HepG2 (cell line): Measurements from ENCODE around the gene POLR1H. TPM values are rescaled to one million over a fixed set of nuclear protein-coding genes. Genes with fewer than 3 reads are reported as not detected.
A peak's percentile ranks its signal among the peaks of the same experiment; 100 is the strongest.

Experiments
- BCL6 ChIP-seq: IDR thresholded peaks from 2 replicates; pipeline ENCODE4 v1.6.1; 2016; ENCODE audit warnings: missing genetic modification reagents, missing compliant biosample characterization
- IRX3 ChIP-seq: sonication (generic); formaldehyde crosslinking; IDR thresholded peaks from 2 replicates; pipeline ENCODE4 v1.8.1; 2023; ENCODE audit warnings: mild to moderate bottlenecking, low read depth, missing genetic modification reagents, borderline replicate concordance
- MEF2D ChIP-seq: sonication (generic); formaldehyde crosslinking; IDR thresholded peaks from 2 replicates; pipeline ENCODE4 v1.5.1; 2020; ENCODE audit warnings: mild to moderate bottlenecking, missing genetic modification reagents
- ONECUT2 ChIP-seq: sonication (generic); formaldehyde crosslinking; IDR thresholded peaks from 2 replicates; pipeline ENCODE4 v1.4.0; 2020; ENCODE audit warnings: missing genetic modification reagents
- PRPF4 ChIP-seq: fragments of 200-400 bp; formaldehyde crosslinking; IDR thresholded peaks from 2 replicates; pipeline ENCODE4 v1.6.1; 2016; ENCODE audit warnings: low read length, low read depth; ENCODE audit not compliant: poor library complexity, severe bottlenecking
- SMARCE1 ChIP-seq: fragments of 450-650 bp; IDR thresholded peaks from 2 replicates; pipeline ENCODE4 v1.6.1; 2017; ENCODE audit warnings: borderline replicate concordance
- SRY ChIP-seq: sonication (generic); formaldehyde crosslinking; IDR thresholded peaks from 2 replicates; pipeline ENCODE4 v1.8.0; 2022; ENCODE audit warnings: mild to moderate bottlenecking, missing genetic modification reagents
- ZC3H13 ChIP-seq: sonication (generic); formaldehyde crosslinking; IDR thresholded peaks from 2 replicates; pipeline ENCODE4 v1.8.1; 2023; ENCODE audit warnings: mild to moderate bottlenecking, missing genetic modification reagents, moderate library complexity
- ZIK1 ChIP-seq: sonication (generic); formaldehyde crosslinking; IDR thresholded peaks from 2 replicates; pipeline ENCODE4 v1.5.0; 2020; ENCODE audit warnings: mild to moderate bottlenecking, low read depth, missing genetic modification reagents, borderline replicate concordance
- ZNF317 ChIP-seq: sonication (generic); formaldehyde crosslinking; IDR thresholded peaks from 2 replicates; pipeline ENCODE4 v1.5.0; 2020; ENCODE audit warnings: mild to moderate bottlenecking, missing genetic modification reagents
- ZNF331 ChIP-seq: sonication (generic); formaldehyde crosslinking; IDR thresholded peaks from 2 replicates; pipeline ENCODE4 v1.4.0; 2020; ENCODE audit warnings: missing genetic modification reagents
- ZNF766 ChIP-seq: sonication (generic); formaldehyde crosslinking; IDR thresholded peaks from 2 replicates; pipeline ENCODE4 v1.5.0; 2020; ENCODE audit warnings: missing genetic modification reagents, borderline replicate concordance
- ZSCAN29 ChIP-seq: sonication (generic); formaldehyde crosslinking; conservative IDR thresholded peaks from 2 replicates; pipeline ENCODE4 v1.4.0; 2020; ENCODE audit warnings: mild to moderate bottlenecking, missing genetic modification reagents
- polyA plus RNA-seq, 8 experiments: library from polyadenylated mRNA; depleted of rRNA in 3 of 8; stranded (reverse) in 7 of 8; unstranded in 1 of 8; fragments of >200 nt; fragmentation: Illumina TruSeq in 4 of 8; extraction: Trizol in 4 of 8; gene quantifications; 2 replicates each; pipeline versions ENCODE4 v1.2.1 to v1.2.3, GENCODE V29; 2011 to 2016; ENCODE audit warnings: low read depth in 4 of 8, missing spikeins in 1 of 8, mixed read lengths in 1 of 8; ENCODE audit not compliant: insufficient read depth in 1 of 8
- total RNA-seq, 5 experiments: library from RNA; depleted of rRNA; stranded (reverse); fragments of >200 nt; fragmentation: Illumina TruSeq; extraction: Trizol; gene quantifications; 2 replicates each; pipeline ENCODE4 v1.2.3, GENCODE V29; 2016; ENCODE audit warnings: low read depth in 1 of 5
- TF ChIP-seq, protein P1 (sequence below): sonication (generic); formaldehyde crosslinking; conservative IDR thresholded peaks from 2 replicates; pipeline ENCODE4 v1.5.0; 2020; ENCODE audit warnings: missing genetic modification reagents
- TF ChIP-seq, protein P2 (sequence below): sonication (generic); formaldehyde crosslinking; IDR thresholded peaks from 2 replicates; pipeline ENCODE4 v1.4.0; 2020; ENCODE audit warnings: mild to moderate bottlenecking, missing genetic modification reagents
- TF ChIP-seq, protein P3 (sequence below): sonication (generic); formaldehyde crosslinking; IDR thresholded peaks from 2 replicates; pipeline ENCODE4 v1.4.0; 2020; ENCODE audit warnings: missing genetic modification reagents

POLR1H gene
- total and polyA plus RNA-seq, 2 of the 13 experiments (the other 11 are each of a cell fraction or from before 2014, with no cell fraction given): 61.4 to 79.8 TPM

- peak; percentile 47; the same call in 1 of the 2 replicates for TF ChIP-seq ZSCAN29
- TF ChIP-seq, protein P1, sequence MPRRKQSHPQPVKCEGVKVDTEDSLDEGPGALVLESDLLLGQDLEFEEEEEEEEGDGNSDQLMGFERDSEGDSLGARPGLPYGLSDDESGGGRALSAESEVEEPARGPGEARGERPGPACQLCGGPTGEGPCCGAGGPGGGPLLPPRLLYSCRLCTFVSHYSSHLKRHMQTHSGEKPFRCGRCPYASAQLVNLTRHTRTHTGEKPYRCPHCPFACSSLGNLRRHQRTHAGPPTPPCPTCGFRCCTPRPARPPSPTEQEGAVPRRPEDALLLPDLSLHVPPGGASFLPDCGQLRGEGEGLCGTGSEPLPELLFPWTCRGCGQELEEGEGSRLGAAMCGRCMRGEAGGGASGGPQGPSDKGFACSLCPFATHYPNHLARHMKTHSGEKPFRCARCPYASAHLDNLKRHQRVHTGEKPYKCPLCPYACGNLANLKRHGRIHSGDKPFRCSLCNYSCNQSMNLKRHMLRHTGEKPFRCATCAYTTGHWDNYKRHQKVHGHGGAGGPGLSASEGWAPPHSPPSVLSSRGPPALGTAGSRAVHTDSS: no peak
- peak; percentile 57; the same call in 1 of the 2 replicates for TF ChIP-seq MEF2D (CRISPR knock-in tag)
- no peak for TF ChIP-seq IRX3 (CRISPR knock-in tag)
- peak; percentile 93 for TF ChIP-seq ZNF317
- TF ChIP-seq, protein P2, sequence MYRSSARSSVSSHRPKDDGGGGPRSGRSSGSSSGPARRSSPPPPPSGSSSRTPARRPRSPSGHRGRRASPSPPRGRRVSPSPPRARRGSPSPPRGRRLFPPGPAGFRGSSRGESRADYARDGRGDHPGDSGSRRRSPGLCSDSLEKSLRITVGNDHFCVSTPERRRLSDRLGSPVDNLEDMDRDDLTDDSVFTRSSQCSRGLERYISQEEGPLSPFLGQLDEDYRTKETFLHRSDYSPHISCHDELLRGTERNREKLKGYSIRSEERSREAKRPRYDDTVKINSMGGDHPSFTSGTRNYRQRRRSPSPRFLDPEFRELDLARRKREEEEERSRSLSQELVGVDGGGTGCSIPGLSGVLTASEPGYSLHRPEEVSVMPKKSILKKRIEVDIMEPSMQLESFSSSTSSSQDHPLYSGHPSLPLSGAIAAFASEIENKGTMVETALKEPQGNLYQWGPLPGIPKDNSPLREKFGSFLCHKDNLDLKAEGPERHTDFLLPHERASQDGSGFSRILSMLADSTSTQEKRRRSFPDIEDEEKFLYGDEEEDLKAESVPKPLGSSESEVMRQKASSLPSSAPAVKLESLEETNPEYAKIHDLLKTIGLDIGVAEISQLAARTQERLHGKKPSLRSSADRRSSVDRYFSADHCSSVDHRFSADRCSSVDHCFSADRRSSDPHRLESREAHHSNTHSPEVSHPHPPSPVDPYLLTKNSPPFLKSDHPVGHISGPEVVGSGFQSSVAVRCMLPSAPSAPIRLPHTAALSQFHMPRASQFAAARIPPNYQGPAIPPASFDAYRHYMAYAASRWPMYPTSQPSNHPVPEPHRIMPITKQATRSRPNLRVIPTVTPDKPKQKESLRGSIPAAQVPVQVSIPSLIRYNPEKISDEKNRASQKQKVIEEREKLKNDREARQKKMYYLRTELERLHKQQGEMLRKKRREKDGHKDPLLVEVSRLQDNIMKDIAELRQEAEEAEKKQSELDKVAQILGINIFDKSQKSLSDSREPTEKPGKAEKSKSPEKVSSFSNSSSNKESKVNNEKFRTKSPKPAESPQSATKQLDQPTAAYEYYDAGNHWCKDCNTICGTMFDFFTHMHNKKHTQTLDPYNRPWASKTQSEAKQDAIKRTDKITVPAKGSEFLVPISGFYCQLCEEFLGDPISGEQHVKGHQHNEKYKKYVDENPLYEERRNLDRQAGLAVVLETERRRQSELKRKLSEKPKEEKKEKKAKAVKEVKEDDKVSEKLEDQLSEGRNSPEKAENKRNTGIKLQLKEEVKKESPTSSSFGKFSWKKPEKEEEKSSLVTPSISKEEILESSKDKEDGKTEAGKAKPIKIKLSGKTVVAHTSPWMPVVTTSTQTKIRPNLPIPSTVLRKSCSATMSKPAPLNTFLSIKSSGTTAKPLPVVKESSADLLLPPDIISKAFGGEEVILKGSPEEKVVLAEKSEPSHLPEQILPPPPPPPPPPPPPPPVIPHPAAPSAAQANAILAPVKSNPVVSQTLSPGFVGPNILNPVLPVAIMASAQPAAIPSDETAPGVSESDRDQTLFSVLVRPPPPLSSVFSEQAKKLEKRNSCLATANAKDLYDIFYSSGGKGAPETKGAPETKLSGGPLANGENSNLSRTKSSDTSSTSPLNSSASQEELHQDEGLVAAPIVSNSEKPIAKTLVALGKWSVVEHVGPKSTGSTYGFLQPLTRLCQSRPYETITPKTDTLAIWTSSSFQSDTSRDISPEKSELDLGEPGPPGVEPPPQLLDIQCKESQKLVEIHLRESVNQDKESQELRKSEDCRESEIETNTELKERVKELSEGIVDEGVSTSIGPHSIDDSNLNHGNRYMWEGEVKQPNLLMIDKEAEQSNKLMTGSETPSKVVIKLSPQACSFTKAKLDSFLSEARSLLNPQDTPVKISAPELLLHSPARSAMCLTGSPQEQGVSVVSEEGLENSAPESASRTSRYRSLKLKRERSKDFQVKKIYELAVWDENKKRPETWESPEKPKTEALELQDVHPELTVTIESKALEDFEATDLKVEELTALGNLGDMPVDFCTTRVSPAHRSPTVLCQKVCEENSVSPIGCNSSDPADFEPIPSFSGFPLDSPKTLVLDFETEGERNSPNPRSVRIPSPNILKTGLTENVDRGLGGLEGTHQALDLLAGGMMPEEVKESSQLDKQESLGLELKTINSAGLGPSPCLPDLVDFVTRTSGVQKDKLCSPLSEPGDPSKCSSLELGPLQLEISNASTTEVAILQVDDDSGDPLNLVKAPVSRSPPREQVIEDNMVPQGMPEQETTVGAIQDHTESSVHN (CRISPR knock-in tag): no peak
- TF ChIP-seq ZNF331 (CRISPR knock-in tag): 0 out of 2 replicates have a peak, but pooled peaks have one; percentile 25
- no peak for TF ChIP-seq SMARCE1
- TF ChIP-seq ONECUT2 (CRISPR knock-in tag): no peak; the same call in 1 of the 2 replicates
- TF ChIP-seq, protein P3, sequence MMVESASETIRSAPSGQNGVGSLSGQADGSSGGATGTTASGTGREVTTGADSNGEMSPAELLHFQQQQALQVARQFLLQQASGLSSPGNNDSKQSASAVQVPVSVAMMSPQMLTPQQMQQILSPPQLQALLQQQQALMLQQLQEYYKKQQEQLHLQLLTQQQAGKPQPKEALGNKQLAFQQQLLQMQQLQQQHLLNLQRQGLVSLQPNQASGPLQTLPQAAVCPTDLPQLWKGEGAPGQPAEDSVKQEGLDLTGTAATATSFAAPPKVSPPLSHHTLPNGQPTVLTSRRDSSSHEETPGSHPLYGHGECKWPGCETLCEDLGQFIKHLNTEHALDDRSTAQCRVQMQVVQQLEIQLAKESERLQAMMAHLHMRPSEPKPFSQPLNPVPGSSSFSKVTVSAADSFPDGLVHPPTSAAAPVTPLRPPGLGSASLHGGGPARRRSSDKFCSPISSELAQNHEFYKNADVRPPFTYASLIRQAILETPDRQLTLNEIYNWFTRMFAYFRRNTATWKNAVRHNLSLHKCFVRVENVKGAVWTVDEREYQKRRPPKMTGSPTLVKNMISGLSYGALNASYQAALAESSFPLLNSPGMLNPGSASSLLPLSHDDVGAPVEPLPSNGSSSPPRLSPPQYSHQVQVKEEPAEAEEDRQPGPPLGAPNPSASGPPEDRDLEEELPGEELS (CRISPR knock-in tag): peak; percentile 32; the same call in 1 of the 2 replicates
- peak; percentile 67 for TF ChIP-seq BCL6 (CRISPR knock-in tag)
- no peak for TF ChIP-seq PRPF4
- TF ChIP-seq SRY (CRISPR knock-in tag): peak; percentile 59; the same call in 1 of the 2 replicates
- TF ChIP-seq ZC3H13 (CRISPR knock-in tag): peak; percentile 67
- peak; percentile 71; the same call in 1 of the 2 replicates for TF ChIP-seq ZNF766 (CRISPR knock-in tag)
- 0 out of 2 replicates have a peak, but pooled peaks have one; percentile 33 for TF ChIP-seq ZIK1
These were observed 40.7 kb downstream of the POLR1H start (continued) for GRCh38 chr6:30101444-30102413.
